NCI-H2081 treated with DMSO at 0.1 percent for 48 hours (cell line): Measurements from ENCODE around the gene CACNA1E.

Experiments used
- DNase-seq: peaks from one replicate; lab custom pipeline; 2025; lab: John Stamatoyannopoulos, UW

CACNA1E gene

DNA sequence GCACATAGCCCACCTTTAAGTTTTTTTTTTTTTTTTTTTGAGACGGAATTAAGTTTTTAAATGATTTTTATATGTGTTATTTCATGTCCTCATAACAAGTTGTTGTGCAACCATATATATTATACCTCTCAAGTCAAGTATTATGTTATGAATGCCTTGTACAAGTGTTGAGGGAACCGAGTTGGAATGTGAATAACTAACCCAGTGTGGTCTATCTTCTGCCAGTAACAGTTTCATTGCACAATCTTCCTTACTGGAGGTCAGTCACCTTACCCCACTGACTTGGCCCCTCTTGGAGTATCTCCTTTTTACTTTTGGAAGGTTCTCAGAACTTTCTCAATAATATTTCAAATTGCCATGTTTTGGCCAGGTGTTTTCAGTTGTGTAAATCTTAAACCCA is 201.9 kb downstream of the CACNA1E start:
- no peak for DNase-seq

DNA sequence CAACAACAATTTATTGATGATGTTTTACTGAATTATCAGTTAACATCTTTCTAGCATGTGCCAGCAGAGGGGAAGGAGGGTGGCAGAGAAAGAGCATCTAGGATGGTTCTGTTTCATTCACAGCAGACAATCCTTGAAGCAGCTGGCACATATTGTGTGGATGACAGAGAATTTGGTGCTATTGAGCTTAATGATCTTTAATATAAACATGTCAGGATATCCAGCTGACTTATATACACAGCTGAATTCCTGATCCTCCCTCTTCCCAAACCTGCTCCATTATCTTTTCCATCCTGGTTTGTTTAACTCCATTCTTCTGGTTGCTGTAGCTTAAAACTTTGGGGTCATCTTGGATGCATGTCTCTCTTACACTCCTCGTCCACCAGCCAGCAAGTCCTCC is 218.6 kb downstream of the CACNA1E start:
- DNase-seq: no peak

DNA sequence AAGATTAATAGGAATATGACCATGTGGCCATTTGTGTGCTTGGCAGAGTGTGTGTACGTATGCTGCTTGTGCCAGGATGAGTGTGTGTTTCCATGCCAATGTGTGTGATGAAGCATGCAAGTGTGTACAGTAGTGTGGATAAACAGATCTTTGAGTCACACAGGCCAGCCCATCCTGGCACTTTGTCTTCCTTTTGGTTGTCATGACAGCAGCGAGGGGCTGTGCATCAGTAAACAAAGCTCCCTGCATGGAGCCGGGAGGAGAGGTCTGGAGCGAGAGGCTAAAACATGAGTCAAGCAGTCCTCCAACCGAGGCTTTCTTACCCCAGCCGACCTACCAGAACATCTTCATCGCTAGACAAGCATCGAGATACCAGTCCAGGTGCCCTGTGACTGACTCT is 221.2 kb downstream of the CACNA1E start:
- DNase-seq: no peak

DNA sequence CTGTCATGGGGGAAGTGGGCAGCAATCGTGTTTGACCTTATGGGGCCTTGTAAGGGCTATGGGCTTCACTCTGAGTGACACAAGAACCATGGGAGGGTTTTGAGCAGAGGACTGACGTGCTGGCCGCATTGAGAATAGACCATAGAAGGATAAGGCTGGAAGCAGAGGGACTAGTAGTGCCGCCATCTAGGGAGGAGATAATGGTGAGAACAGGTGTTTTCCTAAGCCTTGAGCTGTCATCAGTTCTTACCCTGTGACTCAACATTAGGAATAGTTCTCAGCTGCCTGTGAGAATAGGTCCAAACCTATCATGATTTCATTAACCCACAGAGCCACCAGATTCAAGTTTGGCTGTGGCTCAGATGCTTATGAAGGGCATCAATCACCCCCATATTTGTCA is 228.5 kb downstream of the CACNA1E start:
- no peak for DNase-seq

DNA sequence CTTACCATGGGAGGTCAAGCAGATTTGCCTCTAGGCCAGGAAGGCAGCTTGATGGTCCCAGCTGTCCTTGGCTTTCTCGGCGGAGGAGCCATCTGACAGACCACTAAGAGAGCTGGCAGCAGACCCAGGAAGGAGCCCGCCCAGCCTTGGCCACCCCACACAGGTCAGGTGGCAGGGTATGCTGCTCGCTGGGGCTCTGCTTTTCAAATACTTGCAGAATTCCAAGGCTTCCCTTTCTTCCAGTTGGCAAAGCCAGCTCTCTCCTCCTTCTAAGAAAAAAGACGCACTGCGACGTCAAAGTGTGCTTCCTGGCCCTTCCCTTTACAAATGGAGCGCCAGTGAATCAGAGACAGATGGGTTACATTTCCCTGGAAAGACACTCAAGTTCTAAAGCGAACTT is 229.4 kb downstream of the CACNA1E start:
- no peak for DNase-seq

DNA sequence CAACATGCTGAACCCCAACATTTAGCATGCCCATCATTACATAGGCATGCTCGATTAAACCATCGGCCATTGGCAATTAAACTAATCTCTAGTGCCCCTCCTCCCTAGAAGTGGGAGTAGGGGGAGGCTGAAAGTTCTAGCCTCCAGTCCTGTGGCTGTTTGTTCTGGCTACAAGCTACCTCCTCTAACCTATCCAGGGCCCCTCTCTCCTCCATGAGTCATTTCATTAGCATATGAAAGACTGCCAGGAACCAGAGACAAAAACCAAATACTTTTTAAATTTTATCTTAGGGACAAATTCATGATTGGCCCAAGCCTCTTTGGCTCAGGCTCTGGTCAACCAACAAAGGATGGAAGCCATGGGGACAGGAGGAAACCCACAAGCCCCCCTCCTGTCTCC is 231.1 kb downstream of the CACNA1E start:
- no peak for DNase-seq

DNA sequence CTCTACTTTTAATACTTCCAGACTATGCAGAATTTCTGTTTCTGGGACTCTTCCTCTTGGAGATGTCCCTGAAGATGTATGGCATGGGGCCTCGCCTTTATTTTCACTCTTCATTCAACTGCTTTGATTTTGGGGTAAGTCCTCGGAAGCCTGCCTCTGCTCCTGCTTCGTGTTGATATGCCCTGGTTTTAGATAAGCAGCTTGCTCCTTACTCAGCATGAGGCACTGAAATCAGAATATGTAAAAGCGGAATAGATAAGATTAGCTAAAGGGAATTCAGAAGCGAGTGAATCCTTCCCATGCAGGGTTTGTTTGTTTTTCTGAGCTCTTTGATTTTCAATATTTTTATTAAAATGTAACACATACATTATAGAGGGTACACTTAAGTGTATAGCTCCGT is 234.7 kb downstream of the CACNA1E start:
- DNase-seq: no peak

DNA sequence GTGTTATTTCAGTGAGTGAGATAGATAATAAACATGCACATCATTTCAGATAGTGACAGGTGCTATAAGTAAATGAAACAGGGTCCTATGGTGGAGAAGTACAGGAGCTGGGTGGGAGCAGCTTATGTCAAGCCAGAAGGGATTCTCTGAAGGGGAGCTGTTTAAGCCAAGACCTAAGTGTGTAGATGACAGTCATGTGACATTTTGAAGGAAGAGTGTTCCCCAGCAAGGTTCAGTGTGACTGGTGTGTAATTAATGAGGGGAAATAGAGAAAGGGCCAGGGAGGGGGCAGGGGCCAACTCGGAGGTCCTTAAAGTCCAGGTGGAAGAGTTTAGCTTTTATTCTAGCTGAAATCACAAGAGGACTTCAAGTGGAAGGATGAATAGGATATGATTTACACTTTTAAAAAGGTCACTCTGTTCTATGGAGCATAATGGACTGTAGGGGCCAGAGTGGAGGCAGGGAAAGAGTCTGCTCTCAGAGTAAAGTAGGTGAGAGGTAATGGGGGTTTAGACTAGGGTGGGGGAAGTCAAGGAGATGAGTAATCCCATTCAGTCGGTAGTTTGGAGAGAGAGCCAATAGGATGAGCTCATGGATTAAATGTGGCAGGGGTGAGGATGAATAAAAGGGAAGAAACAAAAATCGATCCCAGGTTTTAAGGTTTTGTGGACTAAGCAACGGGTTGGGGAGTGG is 243.1 kb downstream of the CACNA1E start:
- DNase-seq: no peak

DNA sequence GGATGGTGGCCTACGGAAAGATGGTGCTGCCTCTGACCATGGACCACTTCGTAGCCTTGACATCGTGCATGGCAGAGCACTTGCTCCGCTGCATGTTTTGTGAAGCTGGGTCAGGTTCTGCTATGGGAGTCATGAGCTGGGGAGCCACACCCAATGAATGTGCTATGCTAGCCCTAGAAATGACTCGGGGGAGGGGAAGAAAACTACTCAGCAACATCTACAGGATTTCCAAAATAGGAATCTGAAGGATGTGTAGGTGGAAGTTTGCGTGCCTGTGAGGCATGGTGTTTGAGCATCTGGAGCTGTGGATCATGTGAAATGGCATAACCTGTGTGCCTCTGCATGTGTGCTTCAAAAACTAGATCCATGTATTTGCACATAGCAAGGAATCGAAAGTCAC is 247.3 kb downstream of the CACNA1E start:
- DNase-seq: no peak

DNA sequence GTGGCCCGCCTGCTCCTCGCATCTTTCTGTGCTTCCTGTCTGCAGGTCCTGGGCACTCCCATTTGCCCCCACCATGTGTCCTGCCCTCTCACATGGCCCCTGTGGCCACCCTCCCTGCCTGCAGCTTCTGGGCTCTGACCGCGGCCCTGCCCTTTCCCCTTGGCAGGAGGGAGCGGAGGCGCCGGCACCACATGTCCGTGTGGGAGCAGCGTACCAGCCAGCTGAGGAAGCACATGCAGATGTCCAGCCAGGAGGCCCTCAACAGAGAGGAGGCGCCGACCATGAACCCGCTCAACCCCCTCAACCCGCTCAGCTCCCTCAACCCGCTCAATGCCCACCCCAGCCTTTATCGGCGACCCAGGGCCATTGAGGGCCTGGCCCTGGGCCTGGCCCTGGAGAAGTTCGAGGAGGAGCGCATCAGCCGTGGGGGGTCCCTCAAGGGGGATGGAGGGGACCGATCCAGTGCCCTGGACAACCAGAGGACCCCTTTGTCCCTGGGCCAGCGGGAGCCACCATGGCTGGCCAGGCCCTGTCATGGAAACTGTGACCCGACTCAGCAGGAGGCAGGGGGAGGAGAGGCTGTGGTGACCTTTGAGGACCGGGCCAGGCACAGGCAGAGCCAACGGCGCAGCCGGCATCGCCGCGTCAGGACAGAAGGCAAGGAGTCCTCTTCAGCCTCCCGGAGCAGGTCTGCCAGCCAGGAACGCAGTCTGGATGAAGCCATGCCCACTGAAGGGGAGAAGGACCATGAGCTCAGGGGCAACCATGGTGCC is 249.1 kb downstream of the CACNA1E start:
- DNase-seq: no peak

DNA sequence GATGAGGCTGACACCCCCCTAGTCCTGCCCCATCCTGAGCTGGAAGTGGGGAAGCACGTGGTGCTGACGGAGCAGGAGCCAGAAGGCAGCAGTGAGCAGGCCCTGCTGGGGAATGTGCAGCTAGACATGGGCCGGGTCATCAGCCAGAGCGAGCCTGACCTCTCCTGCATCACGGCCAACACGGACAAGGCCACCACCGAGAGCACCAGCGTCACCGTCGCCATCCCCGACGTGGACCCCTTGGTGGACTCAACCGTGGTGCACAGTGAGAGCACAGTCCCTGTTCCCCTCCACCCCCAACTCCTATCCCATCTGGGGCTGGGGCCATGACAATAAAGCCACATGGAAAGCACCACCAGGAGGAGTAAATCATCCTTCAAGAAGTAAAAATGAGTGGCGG is 250.2 kb downstream of the CACNA1E start:
- DNase-seq: no peak

DNA sequence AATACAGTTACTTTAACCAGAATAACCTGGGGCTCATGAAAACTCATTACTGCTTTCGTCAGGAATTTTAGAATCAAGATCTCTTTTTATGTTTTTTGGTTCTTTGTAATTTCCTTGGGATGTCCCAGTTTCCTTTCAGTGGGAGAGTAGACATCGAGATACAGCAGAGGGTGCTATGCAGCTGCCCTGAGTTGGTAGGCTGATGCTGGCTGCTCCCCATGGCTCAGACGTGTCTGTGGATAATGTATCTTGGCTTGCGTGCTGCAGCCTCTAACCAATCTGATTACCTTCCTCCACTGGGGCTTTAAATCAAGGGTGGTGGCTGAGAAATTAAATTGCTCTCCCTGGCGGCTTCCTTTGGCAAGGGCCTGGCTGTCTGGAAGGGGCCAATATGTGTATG is 253.7 kb downstream of the CACNA1E start:
- no peak for DNase-seq

DNA sequence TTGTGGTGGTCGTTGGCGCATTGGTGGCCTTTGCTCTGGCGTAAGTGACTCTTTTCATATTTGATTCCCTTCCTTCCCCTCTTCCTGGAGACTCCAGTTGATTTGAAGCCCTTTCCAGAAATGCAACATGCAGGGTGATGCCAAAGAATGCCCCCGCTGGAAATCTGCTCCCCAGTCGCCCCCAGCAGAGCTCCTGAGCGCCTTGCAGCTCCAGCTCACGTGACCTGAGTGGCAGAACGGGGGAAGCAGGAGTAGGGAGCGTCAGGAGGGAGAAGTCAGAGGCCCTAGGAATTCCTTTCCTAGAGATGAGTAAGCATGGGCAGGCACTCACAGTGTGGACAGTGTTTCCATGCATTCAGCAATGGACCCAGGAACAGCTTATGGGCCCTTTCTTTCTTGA is 255.9 kb downstream of the CACNA1E start:
- DNase-seq: no peak

DNA sequence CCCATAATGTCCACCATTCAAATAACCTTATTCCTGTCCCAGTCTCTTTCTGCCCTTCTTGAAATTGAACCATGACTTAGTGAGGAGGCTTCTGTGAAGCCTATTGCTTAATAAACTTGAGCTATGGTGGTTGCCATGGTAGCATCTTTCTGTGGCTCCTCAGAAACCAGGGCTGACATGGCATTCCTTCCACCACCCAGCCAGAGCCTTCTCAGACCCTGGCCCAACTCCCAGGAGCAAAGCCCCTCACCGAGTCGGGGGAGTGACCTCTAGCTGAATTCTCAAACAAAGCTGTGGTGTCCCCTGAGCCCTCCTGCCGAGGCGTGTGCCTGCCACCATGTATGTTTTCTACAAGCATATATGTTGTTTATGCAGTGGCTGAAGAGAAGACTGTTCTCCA is 259.1 kb downstream of the CACNA1E start:
- DNase-seq: no peak

DNA sequence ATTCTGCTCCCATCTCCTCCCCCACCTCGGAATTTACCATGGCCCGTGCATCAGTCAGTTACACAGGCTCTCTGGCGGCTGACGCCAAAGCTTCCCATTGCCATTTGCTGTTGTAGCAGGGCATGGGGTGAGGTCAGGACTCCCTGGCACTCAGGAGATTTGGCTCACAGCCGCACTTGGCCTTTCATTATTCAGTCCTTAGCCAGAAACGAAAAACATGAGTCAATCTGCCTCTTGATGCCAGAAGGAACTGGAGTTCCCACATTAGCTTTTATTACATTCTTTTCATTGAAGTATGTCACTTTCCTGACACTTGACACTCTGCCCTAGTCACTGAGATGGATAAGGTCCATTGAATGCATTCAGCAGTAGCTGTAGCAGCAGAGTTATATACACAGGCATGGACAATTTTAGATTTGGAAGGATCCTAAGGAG is 260.6 kb downstream of the CACNA1E start:
- DNase-seq: no peak

DNA sequence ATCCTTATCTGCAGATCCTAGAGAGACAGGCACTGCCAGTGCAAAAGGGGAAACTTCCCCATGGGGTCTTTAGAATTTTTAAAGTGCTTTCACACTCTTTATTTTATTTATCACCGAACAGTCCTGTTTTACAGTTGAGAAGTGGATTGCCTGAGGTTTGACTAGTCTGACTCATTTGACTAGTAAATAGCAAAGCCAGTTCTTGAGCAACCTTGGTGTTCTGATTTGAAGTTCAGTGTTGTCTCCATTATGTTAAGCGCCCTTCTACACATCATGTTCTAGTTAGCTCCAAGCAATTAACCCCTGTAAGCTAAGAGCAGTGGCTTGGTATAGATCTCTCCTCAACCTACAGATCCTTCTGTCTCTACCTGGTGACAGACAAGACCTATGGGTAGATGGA is 262.9 kb downstream of the CACNA1E start:
- DNase-seq: no peak

DNA sequence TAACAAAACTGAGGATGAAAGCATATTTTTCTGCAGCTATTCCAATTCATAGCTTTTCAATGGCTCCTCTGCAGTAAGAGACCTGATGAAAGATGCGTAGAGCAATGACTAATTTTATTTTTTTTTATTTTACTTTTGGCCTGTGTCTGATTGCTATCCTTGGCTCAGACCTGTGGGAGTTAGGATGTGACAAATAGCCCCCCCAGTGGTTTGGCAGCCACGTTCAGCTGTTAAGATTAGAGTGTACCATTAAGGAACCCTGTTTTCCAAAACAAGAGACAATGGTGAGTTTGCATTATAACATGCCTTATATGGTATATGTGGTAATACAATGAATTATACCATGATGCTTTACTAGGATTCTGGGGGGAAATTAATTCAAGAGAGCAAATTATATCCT is 264.7 kb downstream of the CACNA1E start:
- DNase-seq: no peak

DNA sequence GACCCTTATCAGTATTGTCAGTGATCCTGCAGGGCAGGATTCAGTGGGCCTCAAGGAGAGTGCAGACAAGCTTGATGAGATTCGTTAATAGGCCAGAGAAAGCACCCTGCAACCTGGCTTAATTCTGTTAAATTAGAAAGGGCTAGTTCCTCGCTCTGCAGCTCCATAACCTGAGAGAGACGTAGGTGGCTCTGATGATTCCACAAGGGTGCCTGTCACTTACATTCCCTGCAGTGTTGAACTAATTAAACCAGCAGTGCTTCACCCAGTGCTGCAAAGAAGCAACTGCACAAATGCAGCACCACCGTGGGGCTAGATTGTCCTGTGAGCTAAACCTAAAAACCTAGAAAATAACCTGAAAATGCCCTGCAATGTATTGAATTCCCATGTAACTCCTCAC is 270.8 kb downstream of the CACNA1E start:
- DNase-seq: no peak

DNA sequence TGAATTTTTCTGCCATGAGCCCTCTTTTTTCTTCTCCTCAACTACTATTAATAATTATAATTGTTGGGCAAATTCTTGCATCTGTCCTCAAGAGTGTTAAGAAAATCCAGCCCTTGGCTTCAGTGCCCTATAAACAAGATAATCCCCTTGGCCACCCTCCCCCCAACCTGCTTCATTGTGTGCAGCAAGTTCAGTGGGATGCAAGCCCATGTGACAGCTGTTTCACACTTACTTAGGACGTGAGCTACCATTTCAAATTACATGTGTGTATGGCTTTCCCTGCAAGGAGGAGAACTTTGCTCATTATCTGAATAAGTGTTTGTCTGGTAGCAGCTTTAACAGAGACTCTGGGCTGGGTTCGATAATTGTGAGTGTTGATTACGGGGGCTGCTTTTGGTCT is 276.2 kb downstream of the CACNA1E start:
- no peak for DNase-seq

DNA sequence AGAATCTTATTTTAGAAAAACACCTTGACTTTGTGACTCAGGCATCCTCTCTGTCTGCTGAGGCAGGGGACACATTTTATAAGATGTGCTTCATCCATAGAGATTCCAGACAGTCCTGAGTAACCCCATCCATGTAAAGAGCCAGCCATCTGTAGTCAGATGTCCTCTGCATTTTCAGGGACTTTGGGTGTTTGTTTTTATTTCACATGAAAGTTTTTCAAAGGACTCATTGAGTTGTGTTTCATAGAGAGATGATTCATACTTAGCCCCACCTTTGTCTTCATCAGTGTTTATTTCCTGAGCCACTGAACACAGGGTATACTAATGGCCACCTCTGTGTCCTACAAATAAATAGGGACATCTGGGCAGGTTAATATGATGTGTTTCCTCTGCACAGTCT is 280.4 kb downstream of the CACNA1E start:
- no peak for DNase-seq

DNA sequence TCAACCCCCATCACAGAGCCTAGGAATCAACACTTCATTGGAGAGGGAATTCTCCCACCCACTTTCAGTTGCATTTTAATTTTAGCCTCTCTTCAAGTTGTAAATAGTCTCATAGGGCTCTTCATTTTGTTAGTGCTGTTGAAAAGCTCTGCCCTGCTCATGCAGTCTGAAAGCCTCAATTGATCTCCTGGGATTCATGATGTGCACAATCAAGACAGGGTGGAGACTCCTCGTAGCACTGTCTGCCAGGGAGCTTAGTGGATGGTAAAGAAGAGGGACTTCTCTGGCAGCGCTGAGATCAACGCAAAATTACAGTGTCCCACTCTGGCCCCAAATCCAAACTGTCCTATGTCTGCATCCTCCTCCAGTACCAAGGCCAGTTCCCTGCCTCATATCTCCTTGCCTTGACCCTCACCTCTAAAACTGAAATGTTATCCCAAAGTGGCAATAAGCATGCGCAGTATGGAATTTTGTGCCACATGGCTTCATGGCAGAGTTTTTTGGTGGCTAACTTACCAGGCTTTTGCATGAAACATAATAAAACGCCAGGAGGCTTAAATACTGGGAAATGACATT is 282.2 kb downstream of the CACNA1E start:
- DNase-seq: no peak

DNA sequence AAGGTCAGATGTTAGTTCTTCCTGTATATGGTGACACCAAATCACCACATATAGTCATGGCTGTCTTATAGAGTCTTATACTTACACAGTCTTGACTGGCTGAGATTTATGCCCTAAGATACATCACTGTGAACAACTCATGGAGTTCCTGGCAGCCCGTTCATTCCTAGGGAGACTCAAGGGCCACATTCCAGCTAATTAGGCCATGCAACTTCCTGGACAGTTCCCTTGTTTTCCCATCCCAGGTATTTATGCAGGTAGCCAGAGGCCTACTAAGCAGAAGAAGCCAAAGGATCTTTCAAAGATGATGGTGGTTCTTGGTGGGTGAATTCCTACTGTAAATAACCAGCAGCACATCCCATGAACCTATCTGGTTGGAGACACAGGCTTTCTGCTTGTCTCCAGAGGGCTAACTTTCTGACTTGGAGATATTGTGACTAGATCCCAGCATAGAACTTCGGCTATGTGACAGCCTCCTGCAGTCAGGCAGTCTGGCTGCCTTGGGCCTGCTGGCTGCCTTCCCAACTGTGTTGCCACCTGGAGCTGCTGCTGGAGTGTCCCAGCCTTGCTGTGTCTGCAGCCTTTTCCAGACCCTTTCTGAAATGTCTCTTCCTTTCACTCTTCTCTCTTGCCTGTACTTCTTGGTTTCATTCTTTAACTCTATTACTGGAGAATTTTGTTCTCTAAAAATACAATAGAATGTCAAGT is 283.8 kb downstream of the CACNA1E start:
- no peak for DNase-seq
